DND-41 (cell line): ENCODE results near the gene TIMM29.
"Not testable (repeated sequence)": the region's sequence is repeated elsewhere in the genome, so short reads cannot be mapped to it uniquely, and the experiment has no call there.

ENCODE experiments used
- ATAC-seq: fragments of 200-7000 bp; cut with Tn5 transposase; 3 replicates; pipeline ENCODE4 v1.9.1; 2021; ENCODE audit warnings: low read depth; ENCODE audit not compliant: insufficient read depth
- DNase-seq: peaks from one replicate; pipeline ENCODE4 v3.0.0-alpha.2; 2020
- H2AFZ ChIP-seq: 2 replicates; pipeline ENCODE4 v1.6.0; 2012; ENCODE audit warnings: low read depth, low read length
- H3K27ac ChIP-seq: 2 replicates; pipeline ENCODE4 v1.5.1; 2012; ENCODE audit warnings: low read length, inconsistent platforms
- H3K27me3 ChIP-seq: fragments of 200-600 bp; sonication (generic); 2 replicates; pipeline ENCODE4 v1.6.0; 2012; ENCODE audit warnings: low read length, mild to moderate bottlenecking, inconsistent platforms; ENCODE audit not compliant: insufficient read depth, poor library complexity
- H3K36me3 ChIP-seq: 2 replicates; pipeline ENCODE4 v1.5.1; 2012; ENCODE audit warnings: low read length, inconsistent platforms; ENCODE audit not compliant: insufficient read depth
- H3K4me1 ChIP-seq: 2 replicates; pipeline ENCODE4 v1.5.1; 2012; ENCODE audit warnings: mild to moderate bottlenecking, low read length; ENCODE audit not compliant: insufficient read depth
- H3K4me2 ChIP-seq: 2 replicates; pipeline ENCODE4 v1.6.0; 2012; ENCODE audit warnings: mild to moderate bottlenecking, moderate library complexity, low read length, inconsistent platforms; ENCODE audit not compliant: insufficient read depth
- H3K4me3 ChIP-seq, 2 experiments: fragments of 200-600 bp in 1 of 2; shearing (Covaris generic) in 1 of 2; 2 replicates each; pipeline ENCODE4 v1.5.1; 2012 to 2016; ENCODE audit warnings: inconsistent platforms in 2 of 2, low read length in 2 of 2, mild to moderate bottlenecking in 2 of 2, low read depth in 1 of 2, moderate library complexity in 1 of 2
- H3K79me2 ChIP-seq: 2 replicates; pipeline ENCODE4 v1.6.0; 2012; ENCODE audit warnings: low read length, inconsistent platforms; ENCODE audit not compliant: insufficient read depth
- H3K9ac ChIP-seq: 2 replicates; pipeline ENCODE4 v1.6.0; 2012; ENCODE audit warnings: low read depth, mild to moderate bottlenecking, inconsistent platforms, low read length, moderate library complexity
- H3K9me3 ChIP-seq: 2 replicates; pipeline ENCODE4 v1.5.1; 2012; ENCODE audit warnings: low read length, moderate library complexity, mild to moderate bottlenecking, inconsistent platforms; ENCODE audit not compliant: insufficient read depth, severe bottlenecking
- H4K20me1 ChIP-seq: 2 replicates; pipeline ENCODE4 v1.6.0; 2012; ENCODE audit warnings: low read length; ENCODE audit not compliant: insufficient read depth
- EZH2 ChIP-seq: IDR thresholded peaks from 3 replicates; pipeline ENCODE4 v1.6.1; 2012; ENCODE audit warnings: borderline replicate concordance, low read depth, mild to moderate bottlenecking, moderate library complexity, low read length, inconsistent platforms; ENCODE audit not compliant: severe bottlenecking
- TF ChIP-seq, protein P1 (sequence below): IDR thresholded peaks from 2 replicates; pipeline ENCODE4 v1.5.1; 2012; ENCODE audit warnings: borderline replicate concordance, low read length, moderate library complexity, mild to moderate bottlenecking; ENCODE audit not compliant: poor library complexity, severe bottlenecking; ENCODE audit errors: extremely low read depth

TIMM29 gene

DNA sequence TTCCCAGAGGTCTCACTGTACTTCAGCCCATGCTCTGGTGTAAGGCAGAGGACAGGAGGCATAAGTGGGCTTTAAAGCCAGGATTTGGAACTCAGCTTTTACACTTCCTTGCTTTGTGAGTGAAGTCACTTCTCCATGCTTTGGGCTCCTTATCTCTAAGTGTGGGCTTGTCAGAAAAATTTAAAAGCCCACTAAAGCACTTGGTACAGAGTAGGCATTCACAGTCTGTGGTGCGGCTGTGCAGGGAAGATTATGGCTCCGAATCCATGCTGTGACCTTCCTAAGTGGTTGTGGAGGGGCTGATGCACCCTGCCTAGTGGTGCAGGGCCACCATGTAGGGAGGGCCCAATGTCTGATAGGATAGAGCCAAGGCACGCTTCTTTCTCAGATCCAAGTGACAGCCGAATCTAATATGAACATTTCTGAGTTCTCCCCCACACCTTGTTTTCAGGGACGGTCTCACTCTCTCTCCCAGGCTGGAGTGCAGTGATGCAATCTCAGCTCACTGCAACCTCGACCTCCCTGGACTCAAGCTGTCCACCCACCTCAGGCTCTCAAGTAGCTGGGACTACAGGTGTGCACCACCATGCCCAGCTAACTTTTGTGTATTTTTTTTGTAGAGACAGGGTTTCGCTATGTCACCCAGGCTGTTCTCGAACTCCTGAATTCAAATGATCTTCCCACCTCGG is 6.9 kb downstream of the TIMM29 start:
- Histone ChIP-seq H3K36me3 (peaks cover 18% of the 10 kb centered on the region), H3K9ac (no peak overlapping the region), H4K20me1 (peaks cover 5% of the 10 kb centered on the region; the same call in 1 of the 2 replicates), H3K4me1 (peaks cover 4% of the 10 kb centered on the region), H3K27me3 (no peaks in the 10 kb centered on the region), H3K79me2 (peaks cover 20% of the 10 kb centered on the region), H3K4me3 (no peak overlapping the region), H2AFZ (no peak overlapping the region), H3K4me2 (no peak overlapping the region), H3K27ac (no peak overlapping the region), H3K9me3 (no peaks in the 10 kb centered on the region)
- ATAC-seq (no peak), DNase-seq (no peak)
- TF ChIP-seq, protein P1, sequence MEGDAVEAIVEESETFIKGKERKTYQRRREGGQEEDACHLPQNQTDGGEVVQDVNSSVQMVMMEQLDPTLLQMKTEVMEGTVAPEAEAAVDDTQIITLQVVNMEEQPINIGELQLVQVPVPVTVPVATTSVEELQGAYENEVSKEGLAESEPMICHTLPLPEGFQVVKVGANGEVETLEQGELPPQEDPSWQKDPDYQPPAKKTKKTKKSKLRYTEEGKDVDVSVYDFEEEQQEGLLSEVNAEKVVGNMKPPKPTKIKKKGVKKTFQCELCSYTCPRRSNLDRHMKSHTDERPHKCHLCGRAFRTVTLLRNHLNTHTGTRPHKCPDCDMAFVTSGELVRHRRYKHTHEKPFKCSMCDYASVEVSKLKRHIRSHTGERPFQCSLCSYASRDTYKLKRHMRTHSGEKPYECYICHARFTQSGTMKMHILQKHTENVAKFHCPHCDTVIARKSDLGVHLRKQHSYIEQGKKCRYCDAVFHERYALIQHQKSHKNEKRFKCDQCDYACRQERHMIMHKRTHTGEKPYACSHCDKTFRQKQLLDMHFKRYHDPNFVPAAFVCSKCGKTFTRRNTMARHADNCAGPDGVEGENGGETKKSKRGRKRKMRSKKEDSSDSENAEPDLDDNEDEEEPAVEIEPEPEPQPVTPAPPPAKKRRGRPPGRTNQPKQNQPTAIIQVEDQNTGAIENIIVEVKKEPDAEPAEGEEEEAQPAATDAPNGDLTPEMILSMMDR: no peak
- TF ChIP-seq EZH2: no peak

DNA sequence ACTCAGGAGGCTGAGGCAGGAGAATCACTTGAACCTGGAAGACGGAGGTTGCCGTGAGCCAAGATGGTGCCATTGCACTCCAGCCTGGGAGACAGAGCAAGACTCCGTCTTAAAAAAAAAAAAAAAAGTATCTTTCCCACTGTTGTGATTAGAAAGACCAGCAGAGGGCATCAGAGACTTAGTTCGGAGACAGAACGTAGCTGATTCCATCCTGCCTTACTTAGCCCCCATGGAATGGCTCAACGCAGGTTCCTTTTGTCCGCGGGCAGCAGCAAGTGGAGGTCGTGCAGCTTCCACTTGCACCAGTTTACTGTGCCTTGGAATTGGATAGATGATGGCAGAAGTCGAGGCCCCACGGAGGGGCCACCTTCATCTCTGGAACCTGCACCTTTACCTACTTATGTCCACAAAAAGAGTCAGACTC is 8.1 kb downstream of the TIMM29 start:
- ATAC-seq (peak; percentile 87), DNase-seq (peak; percentile 54)
- Histone ChIP-seq H3K79me2 (peaks cover 11% of the 10 kb centered on the region), H3K4me1 (no peaks in the 10 kb centered on the region; the same call in 1 of the 2 replicates), H3K36me3 (peaks cover 13% of the 10 kb centered on the region), H2AFZ (peak overlapping the region; percentile 68), H3K4me2 (no peak overlapping the region), H3K4me3 (no peak overlapping the region), H3K27me3 (no peaks in the 10 kb centered on the region), H3K9me3 (no peaks in the 10 kb centered on the region), H3K27ac (no peak overlapping the region), H3K9ac (no peak overlapping the region), H4K20me1 (peaks cover 2% of the 10 kb centered on the region; the same call in 1 of the 2 replicates)
- TF ChIP-seq, protein P1: peak; percentile 68
- TF ChIP-seq EZH2: no peak

DNA sequence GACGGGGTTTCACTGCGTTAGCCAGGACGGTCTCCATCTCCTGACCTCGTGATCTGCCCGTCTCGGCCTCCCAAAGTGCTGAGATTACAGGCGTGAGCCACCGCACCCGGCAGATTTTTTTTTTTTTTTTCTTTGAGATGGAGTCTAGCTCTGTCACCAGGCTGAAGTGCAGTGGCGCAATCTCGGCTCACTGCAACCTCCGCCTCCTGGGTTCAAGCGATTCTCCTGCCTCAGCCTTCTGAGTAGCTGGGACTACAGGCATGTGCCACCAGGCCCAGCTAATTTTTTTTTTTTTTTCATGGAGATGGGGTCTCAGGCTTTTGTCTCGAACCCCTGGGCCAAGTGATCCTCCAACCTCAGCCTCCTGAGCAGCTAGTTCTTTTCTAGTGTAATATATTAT is 13.0 kb downstream of the TIMM29 start:
- not testable (repeated sequence) for H3K4me1 ChIP-seq, H3K36me3 ChIP-seq, H3K79me2 ChIP-seq, H4K20me1 ChIP-seq, H3K4me3 ChIP-seq, H3K27ac ChIP-seq, H2AFZ ChIP-seq, H3K4me2 ChIP-seq, H3K9ac ChIP-seq, H3K9me3 ChIP-seq, H3K27me3 ChIP-seq, ATAC-seq, DNase-seq

DNA sequence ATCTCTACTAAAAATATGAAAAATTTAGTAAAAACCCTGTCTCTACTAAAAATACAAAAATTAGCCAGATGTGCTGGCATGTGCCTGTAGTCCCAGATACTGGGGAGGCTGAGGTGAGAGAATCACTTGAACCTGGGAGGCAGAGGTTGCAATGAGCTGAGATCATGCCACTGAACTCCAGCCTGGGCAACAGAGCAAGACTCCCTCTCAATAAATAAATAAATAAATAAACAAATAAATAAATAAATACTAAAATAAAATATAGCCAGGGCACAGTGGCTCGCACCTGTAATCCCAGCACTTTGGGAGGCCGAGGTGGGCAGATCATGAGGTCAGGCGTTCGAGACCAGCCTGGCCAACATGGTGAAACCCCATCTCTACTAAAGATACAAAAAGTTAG is 14.8 kb downstream of the TIMM29 start:
- not testable (repeated sequence) for H3K36me3 ChIP-seq, H3K4me2 ChIP-seq, H3K79me2 ChIP-seq, ATAC-seq, H3K4me3 ChIP-seq, H3K27ac ChIP-seq, H3K27me3 ChIP-seq, H3K9ac ChIP-seq, H3K9me3 ChIP-seq, H3K4me1 ChIP-seq, H2AFZ ChIP-seq, DNase-seq, H4K20me1 ChIP-seq
